Ecto neural progenitor cell (in vitro differentiated cells): ENCODE measurements around the gene ANKRD33B.
"Not testable (repeated sequence)": the region's sequence is repeated elsewhere in the genome, so short reads cannot be mapped to it uniquely, and the experiment has no call there.

ENCODE experiments used
- DNase-seq: peaks from one replicate; pipeline ENCODE4 v3.0.0-alpha.2; 2018; ENCODE audit warnings: low spot score

ANKRD33B gene

GRCh38 chr5:10660720-10661387 is 97.0 kb downstream of the ANKRD33B start:
- DNase-seq: no peak

- DNase-seq: no peak
Measured at GRCh38 chr5:10661401-10661800, 97.5 kb downstream of the ANKRD33B start.

- DNase-seq: no peak
Measured at GRCh38 chr5:10662083-10662482, 98.2 kb downstream of the ANKRD33B start.

GRCh38 chr5:10662661-10663488 is 99.0 kb downstream of the ANKRD33B start:
- DNase-seq: no peak

GRCh38 chr5:10663489-10664179 is 99.8 kb downstream of the ANKRD33B start:
- DNase-seq: no peak

GRCh38 chr5:10664180-10664769 is 100.4 kb downstream of the ANKRD33B start:
- DNase-seq: not testable (repeated sequence)

- no peak for DNase-seq
Measured at GRCh38 chr5:10665799-10666198, 101.9 kb downstream of the ANKRD33B start.

- DNase-seq: no peak
Measured at GRCh38 chr5:10666531-10667299, 102.8 kb downstream of the ANKRD33B start.

GRCh38 chr5:10667431-10668057 is 103.7 kb downstream of the ANKRD33B start:
- no peak for DNase-seq

- no peak for DNase-seq
Measured at GRCh38 chr5:10668697-10669096, 104.8 kb downstream of the ANKRD33B start.

GRCh38 chr5:10669983-10670382 is 106.1 kb downstream of the ANKRD33B start:
- DNase-seq: no peak

GRCh38 chr5:10671041-10672008 is 107.5 kb downstream of the ANKRD33B start:
- DNase-seq: no peak

- no peak for DNase-seq
Measured at GRCh38 chr5:10672146-10673016, 108.5 kb downstream of the ANKRD33B start.

GRCh38 chr5:10673017-10673389 is 109.1 kb downstream of the ANKRD33B start:
- DNase-seq: no peak

GRCh38 chr5:10673407-10673806 is 109.5 kb downstream of the ANKRD33B start:
- no peak for DNase-seq

- no peak for DNase-seq
Measured at GRCh38 chr5:10674096-10674495, 110.2 kb downstream of the ANKRD33B start.

GRCh38 chr5:10674582-10674981 is 110.7 kb downstream of the ANKRD33B start:
- DNase-seq: no peak

GRCh38 chr5:10675177-10675700 is 111.4 kb downstream of the ANKRD33B start:
- no peak for DNase-seq

GRCh38 chr5:10676224-10676623 is 112.4 kb downstream of the ANKRD33B start:
- DNase-seq: no peak
